HEK293T (cell line): Measurements from ENCODE around the gene KCND3.

Experiments
- CTBP1 ChIP-seq: fragments of 450-650 bp; IDR thresholded peaks from 2 replicates; pipeline ENCODE4 v1.6.1; 2016; ENCODE audit warnings: borderline replicate concordance
- ELF4 ChIP-seq: fragments of 450-650 bp; IDR thresholded peaks from 2 replicates; pipeline ENCODE4 v1.6.1; 2017; ENCODE audit warnings: antibody characterized with exemption
- HDGF ChIP-seq: fragments of 450-650 bp; IDR thresholded peaks from 2 replicates; pipeline ENCODE4 v1.6.1; 2017; ENCODE audit warnings: antibody characterized with exemption, borderline replicate concordance
- SUZ12 ChIP-seq: fragments of 450-650 bp; IDR thresholded peaks from 2 replicates; pipeline ENCODE4 v1.6.1; 2016; ENCODE audit warnings: mild to moderate bottlenecking

DNA sequence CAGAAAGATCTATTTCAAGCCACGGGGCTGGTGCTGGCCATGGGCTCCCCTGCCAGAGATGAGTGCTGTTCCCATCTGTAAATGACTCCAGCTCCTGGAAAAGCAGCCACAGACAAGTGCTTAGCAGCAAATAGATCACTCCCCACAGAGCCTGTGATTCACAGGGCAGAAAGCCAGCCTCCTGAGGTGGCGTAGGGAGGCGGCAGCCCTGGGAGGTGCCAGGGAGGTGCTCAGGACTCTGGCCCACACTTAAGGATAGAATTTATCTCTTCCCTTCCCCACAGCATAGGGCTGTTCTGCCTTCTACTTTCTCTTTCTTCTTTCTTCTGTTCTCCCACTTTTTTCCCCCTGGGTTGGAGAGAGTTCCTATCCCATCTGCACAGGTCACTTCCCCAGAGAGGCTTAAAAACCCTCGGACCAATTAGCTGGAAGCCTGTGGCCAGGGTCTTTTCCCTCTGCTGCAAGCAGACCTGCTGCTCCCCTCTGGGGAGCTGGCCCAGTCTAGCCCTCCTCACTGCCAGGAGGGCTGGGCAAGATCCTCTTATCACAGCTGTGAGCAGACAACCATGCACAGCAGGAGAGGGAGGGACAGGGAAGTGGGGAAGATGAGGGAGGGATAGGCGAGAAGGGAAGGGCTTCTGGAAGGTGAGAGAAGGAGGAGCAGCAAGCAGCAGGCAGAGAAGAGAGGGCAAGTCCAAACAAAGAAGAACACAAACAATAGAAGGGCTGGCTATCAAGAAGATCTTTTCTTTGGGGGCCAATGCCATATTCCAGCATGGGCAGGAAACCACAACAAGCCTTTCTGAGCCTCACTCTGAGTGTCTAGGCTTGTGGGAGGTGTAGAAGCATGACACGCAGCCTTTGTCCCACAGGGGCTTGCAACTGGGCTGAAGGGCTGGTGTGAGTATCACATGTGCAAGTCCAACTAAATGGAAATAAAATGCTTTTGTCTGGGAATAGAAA is 41.0 kb downstream of the KCND3 start:
- TF ChIP-seq HDGF, result no peak
- no peak for TF ChIP-seq CTBP1
- no peak for TF ChIP-seq SUZ12
- TF ChIP-seq ELF4, result no peak
